DMS114 treated with DMSO at 0.1 percent for 48 hours (cell line): Measurements from ENCODE around the gene BTBD9.
"Not testable (repeated sequence)": the region's sequence is repeated elsewhere in the genome, so short reads cannot be mapped to it uniquely, and the experiment has no call there.

Experiments
- DNase-seq: peaks from one replicate; lab custom pipeline; 2025; ENCODE audit not compliant: unreplicated experiment; lab: John Stamatoyannopoulos, UW

Gene BTBD9

DNA sequence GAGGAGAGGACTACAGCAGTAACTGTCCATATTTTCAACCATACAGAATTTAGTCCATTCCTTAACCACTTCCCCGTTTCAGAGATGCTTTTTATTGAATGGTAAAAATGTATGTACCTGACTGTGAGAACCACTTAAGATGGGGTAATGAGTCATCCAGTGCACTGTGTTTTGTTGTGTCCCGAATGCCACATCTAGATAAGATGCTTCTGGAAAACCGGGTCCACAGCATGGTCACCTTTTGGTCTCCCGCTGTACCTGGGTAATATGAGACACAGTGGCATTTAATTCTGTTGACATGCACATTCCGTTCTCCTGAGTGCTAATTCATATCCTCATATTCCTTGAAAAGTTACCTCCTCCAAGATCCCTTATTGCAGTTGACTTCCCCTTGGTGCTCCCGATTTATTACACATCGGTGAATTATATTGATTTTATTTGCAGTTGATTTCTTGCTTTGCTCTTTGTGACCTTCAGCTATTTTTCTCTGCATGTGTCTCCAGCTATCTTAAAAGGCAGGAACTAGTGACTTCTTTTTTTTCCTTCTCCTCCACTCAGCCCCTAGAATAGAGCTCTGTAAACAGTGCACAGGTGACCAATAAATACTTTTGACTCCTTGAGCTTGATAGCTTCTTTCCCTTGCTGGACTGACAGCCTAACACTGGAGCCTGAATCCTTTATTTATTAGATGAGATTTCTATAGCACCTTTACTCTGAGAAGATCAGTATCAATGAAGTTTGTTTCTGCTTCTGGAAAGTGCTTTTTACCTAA is 505.6 kb downstream of the BTBD9 start:
- DNase-seq, result no peak

- DNase-seq, result no peak
Observed at GRCh38 chr6:38131527-38131965, 508.2 kb downstream of the BTBD9 start.

- DNase-seq, result no peak
Observed at GRCh38 chr6:38127284-38127683, 512.4 kb downstream of the BTBD9 start.

DNA sequence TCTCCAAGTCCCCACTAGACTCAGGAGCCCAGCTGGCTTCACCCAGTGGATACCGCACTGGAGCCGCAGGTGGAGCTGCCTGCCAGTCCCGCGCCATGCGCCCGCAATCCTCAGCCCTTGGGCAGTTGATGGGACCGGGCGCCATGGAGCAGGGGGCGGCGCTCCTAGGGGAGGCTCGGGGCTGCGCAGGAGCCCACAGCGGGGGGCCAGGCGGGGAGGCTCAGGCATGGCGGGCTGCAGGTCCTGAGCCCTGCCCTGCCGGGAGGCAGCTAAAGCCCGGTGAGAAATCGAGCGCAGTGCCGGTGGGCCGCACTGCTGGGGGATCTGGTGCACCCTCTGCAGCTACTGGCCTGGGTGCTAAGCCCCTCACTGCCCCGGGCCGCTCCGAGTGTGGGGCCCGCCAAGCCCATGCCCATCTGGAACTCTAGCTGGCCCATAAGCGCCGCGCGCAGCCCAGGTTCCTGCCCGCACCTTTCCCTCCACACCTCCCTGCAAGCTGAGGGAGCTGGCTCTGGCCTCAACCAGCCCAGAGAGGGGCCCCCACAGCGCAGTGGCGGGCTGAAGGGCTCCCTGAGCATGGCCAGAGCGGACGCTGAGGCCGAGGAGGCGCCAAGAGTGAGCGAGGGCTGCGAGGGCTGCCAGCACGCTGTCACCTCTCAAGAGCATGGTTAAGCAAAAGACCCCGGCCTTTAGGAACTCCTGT is 515.4 kb downstream of the BTBD9 start:
- not testable (repeated sequence) for DNase-seq

DNA sequence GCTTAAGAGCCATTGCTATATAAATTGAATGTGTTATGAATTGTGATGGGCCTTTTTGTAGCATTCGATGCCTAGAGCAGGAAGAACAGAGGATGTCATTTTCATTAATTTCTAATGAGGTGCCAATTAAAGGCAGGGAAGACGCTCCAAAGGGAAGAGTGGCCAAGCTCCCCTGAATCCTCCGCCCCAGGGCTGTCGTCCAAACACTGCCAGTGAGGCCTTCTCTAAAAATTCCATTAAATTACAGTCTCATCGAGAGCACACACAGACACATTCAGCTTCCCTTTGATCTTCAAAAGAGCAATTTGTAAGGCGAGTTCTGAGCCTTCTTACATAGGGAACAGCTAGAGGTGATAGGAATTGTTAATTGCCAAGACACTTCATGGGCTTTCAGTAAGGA is 520.2 kb downstream of the BTBD9 start:
- DNase-seq, result no peak

DNA sequence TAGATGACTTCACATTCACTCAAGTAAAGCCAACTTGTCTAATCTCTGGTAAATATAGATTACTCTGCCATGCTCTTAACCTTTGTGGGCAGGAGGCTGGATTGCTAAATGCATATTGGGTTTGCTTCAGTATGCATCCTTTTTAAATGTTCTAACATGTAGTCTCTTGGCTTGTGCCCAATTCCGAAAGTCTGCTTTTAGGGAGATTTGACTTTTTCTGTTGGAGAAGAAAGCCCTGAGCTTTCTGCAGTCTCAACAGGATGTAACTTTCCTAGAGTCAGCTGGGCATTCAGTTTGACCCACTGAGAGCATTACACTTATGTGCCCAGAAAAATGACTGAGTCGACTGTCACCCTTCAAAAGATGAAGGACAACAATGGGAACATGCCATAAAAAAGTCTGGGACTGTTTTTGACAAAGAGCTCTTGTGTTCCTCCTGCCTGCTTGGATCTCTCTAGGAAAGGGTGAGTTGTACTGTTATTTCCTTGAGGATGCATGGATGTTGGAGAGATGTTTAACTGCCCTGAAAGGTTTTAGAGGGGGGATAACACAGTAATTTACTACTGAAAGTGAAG is 520.9 kb downstream of the BTBD9 start:
- DNase-seq, result no peak
